ACC112 (cell line): Measurements from ENCODE around the gene OPN3.
A peak's percentile ranks its signal among the peaks of the same experiment; 100 is the strongest.

Source experiments
- H2AFZ ChIP-seq: fragments of 200-600 bp; sonication (generic); one replicate; pipeline ENCODE4 v1.6.0; 2017; ENCODE audit warnings: antibody characterized with exemption, low read length; ENCODE audit not compliant: unreplicated experiment
- H3K27ac ChIP-seq: fragments of 200-600 bp; sonication (generic); 2 replicates; pipeline ENCODE4 v1.5.1; 2014; ENCODE audit warnings: low read depth, mild to moderate bottlenecking, antibody characterized with exemption, low read length, moderate library complexity
- H3K27me3 ChIP-seq: fragments of 200-600 bp; sonication (generic); 2 replicates; pipeline ENCODE4 v1.6.1; 2014; ENCODE audit warnings: mild to moderate bottlenecking, antibody characterized with exemption, low read length, moderate library complexity, mixed read lengths; ENCODE audit not compliant: insufficient read depth
- H3K36me3 ChIP-seq: fragments of 200-600 bp; sonication (generic); 2 replicates; pipeline ENCODE4 v1.6.1; 2016; ENCODE audit warnings: mild to moderate bottlenecking, antibody characterized with exemption, low read length, moderate library complexity, mixed read lengths; ENCODE audit not compliant: insufficient read depth
- H3K4me1 ChIP-seq: fragments of 200-600 bp; sonication (generic); one replicate; pipeline ENCODE4 v1.6.1; 2016; ENCODE audit warnings: low read length, mixed read lengths; ENCODE audit not compliant: insufficient read depth, unreplicated experiment, control insufficient read depth
- H3K4me3 ChIP-seq: fragments of 200-600 bp; sonication (generic); 2 replicates; pipeline ENCODE4 v1.5.1; 2014; ENCODE audit warnings: mild to moderate bottlenecking, low read depth, low read length
- H3K79me2 ChIP-seq: fragments of 200-600 bp; sonication (generic); one replicate; pipeline ENCODE4 v1.6.0; 2016; ENCODE audit warnings: low read length; ENCODE audit not compliant: control insufficient read depth, unreplicated experiment, insufficient read depth

OPN3 gene

DNA sequence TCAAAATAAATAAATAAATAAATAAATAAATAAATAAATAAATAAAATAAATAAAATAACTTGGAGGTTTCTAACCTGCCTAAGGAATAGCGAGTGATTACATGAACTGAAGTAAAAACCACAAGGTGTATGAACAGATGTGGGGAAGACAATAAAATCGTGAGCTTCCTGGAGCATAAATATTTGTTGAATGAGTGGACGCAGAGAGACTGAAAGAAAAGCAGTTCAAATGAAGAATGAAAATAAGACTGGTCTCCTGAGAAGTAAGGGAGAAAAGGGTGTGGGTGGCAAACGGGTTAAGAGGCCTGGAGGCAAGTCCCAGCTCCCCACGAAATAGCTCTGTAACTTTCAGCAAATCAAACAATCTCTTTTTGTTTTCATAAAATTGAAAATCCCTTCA lies 33.6 kb downstream of the OPN3 start:
- Histone ChIP-seq H3K4me3 (no peak overlapping the region), H2AFZ (no peak overlapping the region), H3K27ac (no peak overlapping the region), H3K4me1 (peaks cover 55% of the 10 kb centered on the region), H3K36me3 (no peaks in the 10 kb centered on the region), H3K27me3 (no peaks in the 10 kb centered on the region), H3K79me2 (no peaks in the 10 kb centered on the region)

DNA sequence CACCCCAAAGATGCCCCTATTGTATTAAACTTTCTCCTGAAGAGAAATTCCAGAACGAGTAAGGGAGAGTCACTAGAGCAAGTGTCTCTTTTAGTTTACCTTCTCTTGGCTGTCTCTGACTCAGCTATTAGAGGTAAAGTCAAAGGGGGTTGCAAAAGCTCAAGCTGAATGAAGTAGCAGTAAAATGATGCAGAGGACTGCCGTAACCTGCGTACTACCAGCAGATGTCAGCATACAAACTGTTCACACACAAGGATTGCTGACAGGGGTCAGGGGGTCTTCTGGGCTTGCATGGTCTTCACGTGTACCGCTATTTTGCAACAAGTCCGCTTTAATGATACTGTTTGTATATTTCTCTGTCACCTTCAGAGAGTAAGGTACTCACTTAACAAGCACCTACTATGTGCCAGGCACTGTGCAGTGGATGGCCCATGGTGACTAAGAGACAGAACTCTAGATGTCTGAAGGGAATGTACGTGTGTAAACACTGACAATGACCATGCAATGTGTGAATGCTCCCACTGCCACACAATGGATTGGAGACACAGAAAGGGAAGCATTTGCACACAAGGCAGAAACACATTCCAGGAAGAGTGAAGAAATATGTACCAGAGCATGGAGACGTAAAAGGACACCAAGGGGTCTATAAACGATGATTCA lies 34.9 kb downstream of the OPN3 start:
- no peaks in the 10 kb centered on the region for H3K27me3 ChIP-seq
- peaks cover 56% of the 10 kb centered on the region for H3K4me1 ChIP-seq
- no peaks in the 10 kb centered on the region for H3K79me2 ChIP-seq
- no peaks in the 10 kb centered on the region for H3K36me3 ChIP-seq
- H3K27ac ChIP-seq = no peak overlapping the region
- H2AFZ ChIP-seq = no peak overlapping the region
- no peak overlapping the region for H3K4me3 ChIP-seq

DNA sequence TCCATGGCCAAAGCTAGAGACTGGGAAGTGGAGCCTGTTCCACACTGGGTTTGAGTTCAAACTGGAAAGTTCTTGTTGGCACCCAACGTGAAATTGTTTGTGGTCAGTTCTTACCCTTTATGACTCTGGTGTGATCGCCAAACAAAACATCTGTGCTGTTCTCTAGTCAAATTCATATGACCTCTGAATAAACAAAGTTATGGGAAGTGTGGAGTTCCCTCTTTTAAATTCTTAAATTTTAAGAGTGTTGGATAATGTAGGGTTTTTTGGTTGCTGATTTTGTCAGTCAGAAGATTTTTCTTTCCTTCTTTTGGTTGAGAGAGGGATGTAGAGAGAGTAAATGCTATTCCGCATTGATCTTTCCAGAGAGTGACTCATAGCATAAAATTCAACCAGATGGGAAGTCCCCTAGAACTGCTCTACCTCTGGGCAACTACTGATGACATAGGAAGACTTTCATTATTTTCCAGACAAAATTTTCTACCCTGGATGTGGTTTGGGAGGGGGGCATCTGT lies 36.4 kb downstream of the OPN3 start:
- H3K27ac ChIP-seq = peak overlapping the region; percentile 96
- H3K79me2 ChIP-seq = no peaks in the 10 kb centered on the region
- H3K27me3 ChIP-seq = no peaks in the 10 kb centered on the region
- H3K4me3 ChIP-seq = peak overlapping the region; percentile 65
- H2AFZ ChIP-seq = peak overlapping the region; percentile 93
- peaks cover 43% of the 10 kb centered on the region for H3K4me1 ChIP-seq
- H3K36me3 ChIP-seq = no peaks in the 10 kb centered on the region

DNA sequence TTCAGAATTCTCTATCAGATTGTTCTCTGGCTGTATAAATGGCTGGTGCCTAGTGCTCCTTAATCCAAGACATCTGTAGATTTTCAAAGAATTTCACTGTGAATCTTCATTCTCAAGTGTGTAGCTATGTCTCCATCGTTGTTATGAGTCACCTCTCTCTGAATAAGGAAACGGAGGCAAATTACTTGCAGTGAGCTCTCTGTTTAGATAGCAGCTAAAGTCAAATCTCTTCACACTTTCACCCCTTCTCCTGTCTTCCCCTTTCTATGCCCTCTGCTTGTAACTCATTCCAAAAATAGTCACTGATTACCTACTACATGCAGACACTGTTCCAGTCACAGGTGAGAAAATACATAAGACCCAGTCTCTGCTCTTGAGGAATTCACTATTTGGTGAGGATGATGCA lies 39.7 kb downstream of the OPN3 start:
- no peak overlapping the region; the same call in 1 of the 2 replicates for H3K4me3 ChIP-seq
- H3K4me1 ChIP-seq = peaks cover 28% of the 10 kb centered on the region
- no peaks in the 10 kb centered on the region for H3K79me2 ChIP-seq
- no peak overlapping the region for H2AFZ ChIP-seq
- H3K27ac ChIP-seq = no peak overlapping the region
- no peaks in the 10 kb centered on the region for H3K27me3 ChIP-seq
- H3K36me3 ChIP-seq = peaks cover 5% of the 10 kb centered on the region; the same call in 1 of the 2 replicates

DNA sequence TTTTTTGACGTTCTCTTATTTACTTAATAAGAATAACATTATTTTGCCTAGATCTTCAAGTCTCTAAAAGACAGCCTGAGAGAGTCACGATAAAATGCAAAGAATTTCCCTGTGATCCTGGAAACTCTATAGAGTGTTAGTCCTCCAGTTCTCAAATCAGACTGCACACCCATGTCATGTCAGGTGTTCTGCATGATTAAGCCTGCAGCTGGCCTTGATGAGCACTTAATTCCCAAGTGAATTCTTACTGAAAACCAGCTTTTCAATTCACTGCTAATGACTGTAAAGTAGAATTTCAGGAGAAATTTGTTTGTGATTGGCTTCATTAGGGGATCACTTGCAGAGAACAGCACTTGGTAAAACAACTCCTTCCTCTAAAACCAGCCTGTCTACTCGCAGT lies 41.9 kb downstream of the OPN3 start:
- H3K27me3 ChIP-seq = no peaks in the 10 kb centered on the region
- peaks cover 10% of the 10 kb centered on the region for H3K36me3 ChIP-seq
- no peak overlapping the region for H3K27ac ChIP-seq
- H2AFZ ChIP-seq = no peak overlapping the region
- peaks cover 22% of the 10 kb centered on the region for H3K4me1 ChIP-seq
- H3K79me2 ChIP-seq = no peaks in the 10 kb centered on the region
- H3K4me3 ChIP-seq = no peak overlapping the region

DNA sequence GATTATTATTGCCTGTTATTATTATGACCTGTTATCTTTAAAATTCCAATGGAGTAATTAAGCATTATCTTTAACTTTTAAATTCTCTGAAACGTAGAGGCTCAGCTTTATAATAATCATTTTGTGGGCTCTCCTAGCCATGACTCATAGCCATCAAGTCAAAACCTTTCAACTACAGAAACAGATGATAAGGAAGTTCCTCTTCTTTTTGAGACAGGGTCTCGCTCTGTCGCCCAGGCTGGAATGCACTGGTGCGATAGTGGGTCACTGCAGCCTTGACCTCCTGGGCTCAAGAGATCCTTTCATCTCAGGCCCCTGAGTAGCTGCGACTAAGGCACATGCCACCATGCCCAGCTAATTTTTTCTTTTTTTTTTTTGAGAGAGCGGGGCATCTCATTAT lies 43.5 kb downstream of the OPN3 start:
- Histone ChIP-seq H3K4me1 (peaks cover 30% of the 10 kb centered on the region), H3K27ac (no peak overlapping the region), H3K27me3 (no peaks in the 10 kb centered on the region), H3K36me3 (peaks cover 10% of the 10 kb centered on the region), H3K4me3 (no peak overlapping the region), H3K79me2 (no peaks in the 10 kb centered on the region), H2AFZ (no peak overlapping the region)

DNA sequence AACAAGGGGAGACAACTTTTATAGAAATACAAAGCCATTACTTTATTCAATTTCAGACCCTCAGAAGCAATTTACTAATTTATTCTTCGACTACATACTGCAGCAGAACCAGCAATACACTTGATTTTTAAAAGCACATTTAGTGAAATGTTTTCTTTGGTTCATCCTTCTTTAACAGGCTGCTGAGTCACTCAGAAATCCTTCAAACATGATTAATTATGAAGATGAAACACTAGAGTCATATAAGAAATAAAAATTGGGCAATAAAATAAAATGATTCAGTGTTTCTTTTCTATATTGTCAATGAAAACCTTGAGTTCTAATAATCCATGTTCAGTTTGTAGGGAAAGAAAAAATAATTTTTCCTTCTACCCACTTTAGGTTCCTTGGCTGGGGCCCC lies 47.0 kb downstream of the OPN3 start:
- Histone ChIP-seq H3K4me3 (no peak overlapping the region), H3K27me3 (no peaks in the 10 kb centered on the region), H2AFZ (no peak overlapping the region), H3K4me1 (peaks cover 25% of the 10 kb centered on the region), H3K36me3 (peaks cover 10% of the 10 kb centered on the region), H3K27ac (peak overlapping the region; percentile 12), H3K79me2 (no peaks in the 10 kb centered on the region)

DNA sequence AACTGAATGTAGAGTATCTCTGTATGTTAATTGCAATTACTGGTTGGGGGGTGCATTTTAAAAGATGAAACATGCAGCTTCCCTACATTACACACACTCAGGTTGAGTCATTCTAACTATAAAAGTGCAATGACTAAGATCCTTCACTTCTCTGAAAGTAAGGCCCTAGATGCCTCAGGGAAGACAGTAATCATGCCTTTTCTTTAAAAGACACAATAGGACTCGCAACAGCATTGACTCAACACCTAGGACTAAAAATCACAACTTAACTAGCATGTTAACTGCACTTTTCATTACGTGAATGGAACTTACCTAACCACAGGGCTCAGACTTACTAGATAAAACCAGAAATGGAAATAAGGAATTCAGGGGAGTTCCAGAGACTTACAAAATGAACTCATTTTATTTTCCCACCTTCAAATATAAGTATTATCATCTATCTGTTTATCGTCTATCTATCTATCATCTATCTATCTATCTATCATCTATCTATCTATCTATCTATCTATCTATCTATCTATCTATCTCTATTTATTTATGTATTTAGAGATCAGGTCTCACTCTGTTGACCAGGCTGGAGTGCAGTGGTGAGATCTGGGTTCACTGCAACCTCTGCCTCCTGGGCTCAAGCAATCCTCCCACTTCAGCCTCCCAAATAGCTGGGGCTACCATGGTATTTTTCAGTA lies 47.8 kb downstream of the OPN3 start:
- Histone ChIP-seq H3K36me3 (peaks cover 10% of the 10 kb centered on the region), H3K27ac (peak overlapping the region; percentile 33), H3K4me1 (peaks cover 25% of the 10 kb centered on the region), H3K79me2 (no peaks in the 10 kb centered on the region), H3K4me3 (no peak overlapping the region), H2AFZ (no peak overlapping the region), H3K27me3 (no peaks in the 10 kb centered on the region)

DNA sequence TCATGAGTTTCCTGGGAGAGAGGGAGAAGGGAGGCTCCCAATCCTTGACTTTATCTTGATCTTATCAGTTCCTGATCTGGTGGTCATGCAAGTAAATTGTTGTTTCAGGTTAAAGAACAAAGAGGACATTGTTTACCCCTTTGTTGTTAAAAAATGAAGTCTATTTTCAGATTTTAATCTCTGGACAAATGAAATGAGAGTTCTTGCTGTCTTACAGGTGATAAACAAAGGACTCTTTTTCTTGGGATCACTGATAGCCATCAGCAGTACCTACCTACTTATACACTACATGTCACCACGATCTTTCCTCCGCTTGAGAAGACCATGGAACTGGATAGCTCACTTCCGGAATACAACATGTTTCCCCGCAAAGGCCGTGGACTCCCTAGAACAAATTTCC lies 48.4 kb downstream of the OPN3 start:
- Histone ChIP-seq H3K79me2 (no peaks in the 10 kb centered on the region), H3K36me3 (peaks cover 6% of the 10 kb centered on the region), H2AFZ (no peak overlapping the region), H3K27ac (no peak overlapping the region), H3K4me1 (peaks cover 25% of the 10 kb centered on the region), H3K4me3 (no peak overlapping the region), H3K27me3 (no peaks in the 10 kb centered on the region)

DNA sequence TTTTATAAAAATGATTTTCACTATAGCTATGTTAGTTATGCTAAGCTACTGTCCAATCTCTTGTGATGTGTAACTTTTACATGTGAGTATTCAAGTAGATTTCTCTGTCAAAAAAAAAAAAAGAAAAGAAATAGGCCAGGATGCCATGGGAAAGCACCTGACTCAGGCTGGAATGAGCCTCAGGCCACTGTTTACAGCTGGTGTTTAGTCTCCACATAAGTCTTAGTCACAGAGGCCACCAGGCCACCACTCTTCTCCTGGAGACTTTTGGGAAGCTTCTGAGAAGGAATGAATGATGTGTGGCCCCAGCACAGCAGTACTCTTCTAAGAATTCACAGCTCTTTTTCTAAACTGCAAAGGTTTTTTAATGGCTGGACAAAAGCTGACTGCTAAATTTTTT lies 48.9 kb downstream of the OPN3 start:
- Histone ChIP-seq H3K36me3 (peaks cover 6% of the 10 kb centered on the region), H2AFZ (no peak overlapping the region), H3K79me2 (no peaks in the 10 kb centered on the region), H3K27me3 (no peaks in the 10 kb centered on the region), H3K4me3 (no peak overlapping the region), H3K27ac (no peak overlapping the region), H3K4me1 (peaks cover 25% of the 10 kb centered on the region)

DNA sequence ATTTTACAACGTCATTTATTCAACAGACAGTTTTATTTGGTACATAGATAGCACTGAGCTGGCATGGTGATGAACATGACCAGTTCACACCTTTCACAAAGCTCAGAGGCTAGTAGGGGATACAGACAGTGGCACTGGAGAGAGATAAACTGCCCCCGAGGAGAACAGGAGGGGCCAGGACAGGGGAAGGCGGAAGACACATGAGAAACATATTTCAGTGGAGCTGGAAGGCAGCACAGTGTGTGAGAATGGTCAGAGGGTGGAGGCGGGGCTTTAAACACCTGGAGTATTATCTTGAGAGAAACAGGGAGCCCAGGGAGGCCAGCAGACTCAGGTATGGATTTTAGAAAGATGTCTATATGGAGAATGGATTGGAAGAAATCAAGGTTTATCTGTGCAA lies 49.5 kb downstream of the OPN3 start:
- H3K4me1 ChIP-seq = peaks cover 25% of the 10 kb centered on the region

More for the DNA sequence above, 49.5 kb downstream of the OPN3 start:
- Histone ChIP-seq H3K36me3 (peaks cover 6% of the 10 kb centered on the region), H3K4me3 (no peak overlapping the region), H3K27me3 (no peaks in the 10 kb centered on the region), H3K27ac (no peak overlapping the region), H2AFZ (no peak overlapping the region), H3K79me2 (no peaks in the 10 kb centered on the region)
